GM20000 (cell line): ENCODE measurements around the gene DBX1.

Experiments used
- DNase-seq: peaks from one replicate; pipeline ENCODE4 v3.0.0; 2012; ENCODE audit warnings: low spot score
- CTCF ChIP-seq: IDR thresholded peaks from 2 replicates; pipeline ENCODE4 v1.5.1; 2012; ENCODE audit warnings: mild to moderate bottlenecking, control low read depth; ENCODE audit errors: extremely low read depth, missing control alignments

DBX1 gene

GRCh38 chr11:20117291-20117690, 43.0 kb downstream of the DBX1 start:
- DNase-seq: no peak
- no peak for TF ChIP-seq CTCF

GRCh38 chr11:20116825-20117224, 43.5 kb downstream of the DBX1 start:
- no peak for DNase-seq
- TF ChIP-seq CTCF: no peak

GRCh38 chr11:20114588-20114987, 45.7 kb downstream of the DBX1 start:
- DNase-seq: no peak

GRCh38 chr11:20113149-20113438, 47.2 kb downstream of the DBX1 start:
- no peak for DNase-seq
- no peak for TF ChIP-seq CTCF

More at GRCh38 chr11:20114588-20114987, 45.7 kb downstream of the DBX1 start:
- no peak for TF ChIP-seq CTCF

GRCh38 chr11:20112291-20113148, 47.8 kb downstream of the DBX1 start:
- DNase-seq: no peak
- TF ChIP-seq CTCF: no peak

GRCh38 chr11:20111871-20112270, 48.4 kb downstream of the DBX1 start:
- DNase-seq: no peak

More at GRCh38 chr11:20111871-20112270, 48.4 kb downstream of the DBX1 start:
- TF ChIP-seq CTCF: no peak
